Measurements from ENCODE around the gene STK32A.
A peak's percentile ranks its signal among the peaks of the same experiment; 100 is the strongest.

The STK32A gene

DNA sequence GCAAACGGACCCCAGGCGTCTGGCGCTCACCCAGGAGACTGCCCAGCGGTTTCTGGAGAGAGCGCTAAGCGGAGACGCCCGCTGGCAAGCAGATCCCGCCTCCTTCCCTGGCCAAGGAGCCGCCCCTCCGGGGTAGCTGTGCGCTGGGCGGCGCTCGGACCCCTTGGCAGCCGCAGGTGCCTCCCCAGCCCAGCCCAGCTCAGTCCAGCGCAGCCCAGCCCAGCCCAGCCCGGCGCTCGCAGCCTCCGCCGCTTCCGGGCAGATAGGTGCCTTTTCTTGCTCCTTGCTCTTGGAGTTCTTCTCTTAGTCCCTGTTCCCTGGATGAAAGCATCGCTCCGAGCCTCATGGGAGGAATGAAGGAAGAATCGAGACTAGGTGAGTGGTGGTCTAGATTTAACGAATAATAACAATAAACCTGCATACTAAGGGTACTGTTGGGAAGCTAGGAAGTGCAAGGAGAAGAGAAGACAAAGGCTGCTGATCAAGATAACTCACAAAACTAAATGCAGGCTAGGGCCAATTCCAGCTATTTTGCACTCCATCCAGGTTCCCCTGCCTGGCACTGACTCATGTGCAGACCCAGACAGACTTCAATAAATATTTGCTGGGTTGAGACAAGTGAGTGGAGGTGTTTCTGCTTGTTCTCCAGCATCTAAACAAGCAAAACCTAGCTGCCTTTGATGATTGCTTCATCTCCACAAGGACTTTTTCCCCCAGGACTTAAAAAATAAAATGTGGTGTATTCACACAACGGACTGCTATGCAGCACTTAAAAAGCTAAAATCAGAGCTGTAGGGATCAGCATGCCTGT is at the start of gene STK32A:
TSS of gene STK32A (plus strand) at position 202 of the 811 bp plus-strand sequence. CDS start 4,609 bp downstream, outside the sequence.
- no peaks in the 10 kb centered on the region for H3K36me3 ChIP-seq (ENCODE audit: insufficient read depth, insufficient read length, low read length)
- H3K9ac ChIP-seq (ENCODE audit: insufficient read length, low read depth), result peak within 1 kb of the TSS; percentile 10
- peak; percentile 54 for DNase-seq (ENCODE audit: low read depth, low spot score)
- H3K4me1 ChIP-seq (ENCODE audit: insufficient read depth, insufficient read length), result no peaks in the 10 kb centered on the region
- no peaks in the 10 kb centered on the region for H3K9me3 ChIP-seq (ENCODE audit: insufficient read depth, low read length)
- peaks cover 54% of the 10 kb centered on the region for H3K27me3 ChIP-seq (ENCODE audit: insufficient read depth, insufficient read length)
- no peak for TF ChIP-seq YY1 (IDR thresholded peaks at IDR 0.05; ENCODE audit: insufficient read depth, insufficient read length)
- TF ChIP-seq SUZ12 (IDR thresholded peaks at IDR 0.05; ENCODE audit: extremely low read depth, insufficient read depth, insufficient read length), result no peak
- no peak for TF ChIP-seq ZNF274 (IDR thresholded peaks at IDR 0.05; ENCODE audit: low read depth, low read length)
- peak within 1 kb of the TSS; percentile 31 for H3K4me3 ChIP-seq (ENCODE audit: insufficient read length, low read depth)

- Histone ChIP-seq H3K27me3 (ENCODE audit: insufficient read depth, insufficient read length) (no peaks in the 10 kb centered on the region), H3K9ac (ENCODE audit: insufficient read length, low read depth) (no peak overlapping the region), H3K9me3 (ENCODE audit: insufficient read depth, low read length) (no peaks in the 10 kb centered on the region), H3K36me3 (ENCODE audit: insufficient read depth, insufficient read length, low read length) (no peaks in the 10 kb centered on the region), H3K4me3 (ENCODE audit: insufficient read length, low read depth) (no peak overlapping the region), H3K4me1 (ENCODE audit: insufficient read depth, insufficient read length) (no peaks in the 10 kb centered on the region)
- TF ChIP-seq SUZ12 (IDR thresholded peaks at IDR 0.05; ENCODE audit: extremely low read depth, insufficient read depth, insufficient read length) (no peak), YY1 (IDR thresholded peaks at IDR 0.05; ENCODE audit: insufficient read depth, insufficient read length) (no peak)
- no peak for DNase-seq (ENCODE audit: low read depth, low spot score)
Measured at GRCh38 chr5:147187099-147187540, 47.7 kb upstream of the STK32A start.

DNA sequence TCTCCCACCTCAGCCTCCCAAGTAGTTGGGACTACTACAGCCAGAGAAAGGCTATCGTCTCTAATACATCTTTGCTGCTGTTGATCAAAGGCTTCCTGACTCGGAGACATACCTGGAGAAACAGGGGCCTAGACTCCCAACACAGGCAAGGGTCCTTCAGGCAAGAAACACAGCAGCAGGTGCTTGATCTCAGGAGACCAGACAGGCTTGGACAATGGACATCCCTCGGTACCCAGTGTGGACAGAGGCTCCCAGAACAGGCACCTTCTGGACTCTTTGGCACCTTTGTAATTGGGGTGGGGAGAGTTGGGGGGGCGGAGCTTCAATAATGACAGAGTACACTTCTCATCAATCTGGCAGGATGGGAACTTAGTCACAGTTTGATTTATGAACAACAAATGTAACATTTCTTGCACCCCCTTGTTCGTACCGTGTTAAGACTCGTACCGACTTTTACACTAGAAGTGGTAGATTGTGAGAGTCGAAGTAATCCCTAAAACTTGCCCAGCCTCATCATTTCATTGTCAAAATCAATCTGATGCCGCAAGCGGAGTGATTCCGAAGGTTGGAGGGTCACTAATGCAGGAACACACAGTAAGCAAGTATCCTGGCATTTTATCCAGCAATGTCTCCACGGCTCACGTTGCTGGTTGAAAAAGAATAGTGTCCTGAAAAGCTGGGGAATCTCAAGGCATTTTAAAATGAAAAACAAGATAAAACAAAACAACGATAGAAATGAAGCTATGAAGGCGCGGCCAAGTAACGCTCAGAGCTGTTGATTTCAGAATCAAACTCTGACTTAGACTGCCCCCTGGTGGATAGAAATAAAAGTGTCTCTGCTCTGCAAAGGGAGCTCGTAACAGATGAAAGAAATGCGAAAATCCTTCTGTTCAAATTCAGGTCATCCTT is 46.4 kb upstream of the STK32A start:
- peak; percentile 47 for DNase-seq (ENCODE audit: low read depth, low spot score)
- H3K9ac ChIP-seq (ENCODE audit: insufficient read length, low read depth), result no peak overlapping the region
- H3K27me3 ChIP-seq (ENCODE audit: insufficient read depth, insufficient read length), result no peaks in the 10 kb centered on the region
- no peaks in the 10 kb centered on the region for H3K36me3 ChIP-seq (ENCODE audit: insufficient read depth, insufficient read length, low read length)
- H3K4me3 ChIP-seq (ENCODE audit: insufficient read length, low read depth), result no peak overlapping the region
- H3K4me1 ChIP-seq (ENCODE audit: insufficient read depth, insufficient read length), result no peaks in the 10 kb centered on the region
- no peak for TF ChIP-seq YY1 (IDR thresholded peaks at IDR 0.05; ENCODE audit: insufficient read depth, insufficient read length)
- TF ChIP-seq SUZ12 (IDR thresholded peaks at IDR 0.05; ENCODE audit: extremely low read depth, insufficient read depth, insufficient read length), result no peak
- TF ChIP-seq ZNF274 (IDR thresholded peaks at IDR 0.05; ENCODE audit: low read depth, low read length), result no peak
- H3K9me3 ChIP-seq (ENCODE audit: insufficient read depth, low read length), result no peaks in the 10 kb centered on the region

DNA sequence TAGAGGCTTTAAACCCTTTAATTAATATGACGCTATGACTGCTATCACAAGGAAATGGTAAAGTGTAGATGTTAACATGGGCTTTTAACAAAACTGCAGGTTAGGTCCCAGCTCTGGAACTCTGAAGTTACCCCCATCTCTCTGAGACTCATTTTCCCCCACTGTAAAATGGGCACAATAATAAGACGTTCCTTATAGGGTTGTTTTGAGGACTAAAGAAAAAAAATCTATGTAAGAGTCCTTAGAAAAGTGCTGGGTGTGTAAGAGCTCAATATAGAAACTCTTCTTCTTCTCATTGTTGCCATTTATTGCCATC is 45.8 kb upstream of the STK32A start:
- no peak for DNase-seq (ENCODE audit: low read depth, low spot score)
- Histone ChIP-seq H3K9me3 (ENCODE audit: insufficient read depth, low read length) (no peaks in the 10 kb centered on the region), H3K4me1 (ENCODE audit: insufficient read depth, insufficient read length) (no peaks in the 10 kb centered on the region), H3K36me3 (ENCODE audit: insufficient read depth, insufficient read length, low read length) (no peaks in the 10 kb centered on the region), H3K27me3 (ENCODE audit: insufficient read depth, insufficient read length) (no peaks in the 10 kb centered on the region), H3K9ac (ENCODE audit: insufficient read length, low read depth) (no peak overlapping the region), H3K4me3 (ENCODE audit: insufficient read length, low read depth) (no peak overlapping the region)
- no peak for TF ChIP-seq ZNF274 (IDR thresholded peaks at IDR 0.05; ENCODE audit: low read depth, low read length)
- no peak for TF ChIP-seq YY1 (IDR thresholded peaks at IDR 0.05; ENCODE audit: insufficient read depth, insufficient read length)
- no peak for TF ChIP-seq SUZ12 (IDR thresholded peaks at IDR 0.05; ENCODE audit: extremely low read depth, insufficient read depth, insufficient read length)

GRCh38 chr5:147190331-147190730 is 44.5 kb upstream of the STK32A start:
- no peaks in the 10 kb centered on the region for H3K36me3 ChIP-seq (ENCODE audit: insufficient read depth, insufficient read length, low read length)
- TF ChIP-seq SUZ12 (IDR thresholded peaks at IDR 0.05; ENCODE audit: extremely low read depth, insufficient read depth, insufficient read length), result no peak
- TF ChIP-seq ZNF274 (IDR thresholded peaks at IDR 0.05; ENCODE audit: low read depth, low read length), result no peak
- TF ChIP-seq YY1 (IDR thresholded peaks at IDR 0.05; ENCODE audit: insufficient read depth, insufficient read length), result no peak
- DNase-seq (ENCODE audit: low read depth, low spot score), result no peak
- no peak overlapping the region for H3K4me3 ChIP-seq (ENCODE audit: insufficient read length, low read depth)
- no peaks in the 10 kb centered on the region for H3K4me1 ChIP-seq (ENCODE audit: insufficient read depth, insufficient read length)
- no peaks in the 10 kb centered on the region for H3K9me3 ChIP-seq (ENCODE audit: insufficient read depth, low read length)
- no peak overlapping the region for H3K9ac ChIP-seq (ENCODE audit: insufficient read length, low read depth)
- no peaks in the 10 kb centered on the region for H3K27me3 ChIP-seq (ENCODE audit: insufficient read depth, insufficient read length)

GRCh38 chr5:147193123-147193522 is 41.7 kb upstream of the STK32A start:
- Histone ChIP-seq H3K4me3 (ENCODE audit: insufficient read length, low read depth) (no peak overlapping the region), H3K36me3 (ENCODE audit: insufficient read depth, insufficient read length, low read length) (no peaks in the 10 kb centered on the region), H3K9ac (ENCODE audit: insufficient read length, low read depth) (no peak overlapping the region), H3K9me3 (ENCODE audit: insufficient read depth, low read length) (no peaks in the 10 kb centered on the region), H3K27me3 (ENCODE audit: insufficient read depth, insufficient read length) (no peaks in the 10 kb centered on the region), H3K4me1 (ENCODE audit: insufficient read depth, insufficient read length) (no peaks in the 10 kb centered on the region)
- no peak for TF ChIP-seq ZNF274 (IDR thresholded peaks at IDR 0.05; ENCODE audit: low read depth, low read length)
- TF ChIP-seq YY1 (IDR thresholded peaks at IDR 0.05; ENCODE audit: insufficient read depth, insufficient read length), result no peak
- TF ChIP-seq SUZ12 (IDR thresholded peaks at IDR 0.05; ENCODE audit: extremely low read depth, insufficient read depth, insufficient read length), result no peak
- no peak for DNase-seq (ENCODE audit: low read depth, low spot score)

GRCh38 chr5:147200004-147200403 is 34.8 kb upstream of the STK32A start:
- no peaks in the 10 kb centered on the region for H3K27me3 ChIP-seq (ENCODE audit: insufficient read depth, insufficient read length)
- H3K36me3 ChIP-seq (ENCODE audit: insufficient read depth, insufficient read length, low read length), result no peaks in the 10 kb centered on the region
- DNase-seq (ENCODE audit: low read depth, low spot score), result no peak
- H3K4me3 ChIP-seq (ENCODE audit: insufficient read length, low read depth), result no peak overlapping the region
- 0 out of 2 replicates have a peak, but pooled peaks cover 4% of the 10 kb centered on the region for H3K9me3 ChIP-seq (ENCODE audit: insufficient read depth, low read length)
- TF ChIP-seq SUZ12 (IDR thresholded peaks at IDR 0.05; ENCODE audit: extremely low read depth, insufficient read depth, insufficient read length), result no peak
- no peak for TF ChIP-seq ZNF274 (IDR thresholded peaks at IDR 0.05; ENCODE audit: low read depth, low read length)
- TF ChIP-seq YY1 (IDR thresholded peaks at IDR 0.05; ENCODE audit: insufficient read depth, insufficient read length), result no peak
- no peaks in the 10 kb centered on the region for H3K4me1 ChIP-seq (ENCODE audit: insufficient read depth, insufficient read length)
- no peak overlapping the region for H3K9ac ChIP-seq (ENCODE audit: insufficient read length, low read depth)
